Measurements from ENCODE around the gene CNOT6.
"Not testable (repeated sequence)": the region's sequence is repeated elsewhere in the genome, so short reads cannot be mapped to it uniquely, and the experiment has no call there.

Gene CNOT6

DNA sequence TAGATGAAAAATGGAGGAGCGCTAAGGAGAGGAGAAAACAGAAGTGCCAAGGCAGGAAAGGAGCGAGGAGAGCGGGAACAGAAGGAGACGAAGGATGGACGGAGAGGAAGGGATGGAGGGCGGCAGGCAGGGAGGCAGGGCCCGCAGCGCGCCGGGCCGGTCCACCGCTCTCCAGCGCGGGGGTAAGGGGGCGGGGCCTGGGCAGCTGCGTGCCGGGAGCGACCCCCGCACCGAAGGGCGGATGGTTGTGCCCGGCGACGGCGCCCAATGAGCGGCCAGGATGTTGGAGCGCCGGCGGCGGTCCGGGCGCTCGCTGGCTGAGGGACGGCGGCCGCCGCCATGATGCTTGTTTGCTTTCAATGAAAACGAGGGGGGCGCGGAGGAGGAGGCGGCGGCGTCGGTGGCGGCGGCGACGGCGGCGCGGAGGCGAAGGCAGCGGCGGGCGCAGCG lies at the start of gene CNOT6:
Gene CNOT6 (plus strand): TSS at position 320 of the 450 bp plus-strand sequence. CDS start 34,898 bp downstream, outside the sequence.
- H3K4me1 Mint-ChIP-seq (ENCODE audit: low read depth): peaks cover 43% of the 10 kb centered on the region
- H3K27ac Mint-ChIP-seq: peak within 1 kb of the TSS; percentile 66
- H3K36me3 Mint-ChIP-seq (ENCODE audit: low read depth): peaks cover 26% of the 10 kb centered on the region
- H3K27me3 Mint-ChIP-seq: no peaks in the 10 kb centered on the region
- H3K9me3 Mint-ChIP-seq: no peaks in the 10 kb centered on the region
- H3K4me3 Mint-ChIP-seq: peak within 1 kb of the TSS; percentile 88
- intact Hi-C loops (cut with micrococcal nuclease): loop anchor here (5.0 kb wide), 1 partner anchor 202 kb away; the partner anchor contains the start of gene MAPK9

DNA sequence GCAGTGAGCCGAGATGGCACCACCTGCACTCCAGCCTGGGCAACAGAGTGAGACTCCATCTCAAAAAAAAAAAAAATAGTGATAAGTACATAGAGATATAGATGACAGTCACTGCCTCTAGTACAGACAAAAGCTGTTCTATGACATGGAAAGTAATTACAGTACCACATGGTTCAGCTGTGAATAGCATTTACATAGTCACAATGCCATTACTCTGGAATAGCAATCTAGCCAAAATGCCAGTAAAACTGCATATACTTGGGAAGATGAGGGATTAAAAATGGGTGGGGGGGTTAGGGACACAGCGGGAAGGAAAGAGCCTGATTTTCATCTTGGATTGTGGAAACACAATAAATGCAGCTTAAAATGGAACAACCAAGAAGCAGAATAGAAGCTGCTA lies 39.4 kb upstream of the CNOT6 start:
- Mint-ChIP-seq H3K27me3 (peaks cover 12% of the 10 kb centered on the region), H3K9me3 (no peaks in the 10 kb centered on the region), H3K36me3 (ENCODE audit: low read depth) (no peaks in the 10 kb centered on the region), H3K27ac (no peak overlapping the region), H3K4me1 (ENCODE audit: low read depth) (no peaks in the 10 kb centered on the region), H3K4me3 (no peak overlapping the region)
- intact Hi-C loops (cut with micrococcal nuclease): no loop called here

DNA sequence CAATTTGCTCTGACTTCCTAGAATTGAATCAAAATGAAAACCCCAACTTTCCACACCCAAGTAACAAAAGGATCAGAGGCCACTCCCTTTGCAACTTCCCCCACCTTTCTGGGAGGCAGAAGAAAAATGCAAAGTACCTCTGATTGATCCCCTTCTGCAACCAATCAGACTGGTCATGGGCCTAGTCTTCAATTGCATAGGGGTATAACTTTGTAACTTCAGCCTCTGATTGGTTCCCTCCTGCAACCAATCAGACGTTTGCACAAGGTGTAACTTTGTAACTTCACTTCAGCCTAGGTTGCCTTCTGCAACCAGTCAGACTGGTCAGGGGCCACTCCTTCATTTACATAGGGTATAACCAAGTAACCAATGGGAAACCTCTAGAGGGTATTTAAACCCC lies 38.3 kb upstream of the CNOT6 start:
- Mint-ChIP-seq H3K9me3 (no peaks in the 10 kb centered on the region), H3K4me3 (no peak overlapping the region), H3K27ac (no peak overlapping the region), H3K27me3 (peaks cover 11% of the 10 kb centered on the region), H3K4me1 (ENCODE audit: low read depth) (no peaks in the 10 kb centered on the region), H3K36me3 (ENCODE audit: low read depth) (no peaks in the 10 kb centered on the region)
- intact Hi-C loops (cut with micrococcal nuclease): no loop called here

DNA sequence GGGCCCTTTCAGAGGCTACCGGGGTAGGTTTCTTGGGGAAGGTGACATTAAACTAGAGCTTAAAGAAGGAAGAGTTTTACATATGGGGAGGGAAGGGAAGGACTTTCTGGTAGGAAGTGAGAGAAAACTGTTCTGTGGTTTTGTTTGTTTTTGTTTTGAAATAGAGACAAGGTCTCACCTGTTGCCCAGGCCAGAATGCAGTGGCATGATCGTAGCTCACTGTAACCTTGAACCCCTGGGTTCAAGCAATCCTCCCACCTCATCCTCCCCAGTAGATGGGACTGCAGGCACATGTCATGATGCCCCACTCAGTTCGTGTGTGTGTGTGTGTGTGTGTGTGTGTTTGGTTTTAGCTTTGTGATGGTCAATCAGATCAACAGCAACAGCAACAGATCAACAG lies 37.4 kb upstream of the CNOT6 start:
- Mint-ChIP-seq H3K27me3 (peaks cover 10% of the 10 kb centered on the region), H3K36me3 (ENCODE audit: low read depth) (no peaks in the 10 kb centered on the region), H3K4me3 (no peak overlapping the region), H3K4me1 (ENCODE audit: low read depth) (no peaks in the 10 kb centered on the region), H3K27ac (no peak overlapping the region), H3K9me3 (no peaks in the 10 kb centered on the region)
- intact Hi-C loops (cut with micrococcal nuclease): no loop called here

DNA sequence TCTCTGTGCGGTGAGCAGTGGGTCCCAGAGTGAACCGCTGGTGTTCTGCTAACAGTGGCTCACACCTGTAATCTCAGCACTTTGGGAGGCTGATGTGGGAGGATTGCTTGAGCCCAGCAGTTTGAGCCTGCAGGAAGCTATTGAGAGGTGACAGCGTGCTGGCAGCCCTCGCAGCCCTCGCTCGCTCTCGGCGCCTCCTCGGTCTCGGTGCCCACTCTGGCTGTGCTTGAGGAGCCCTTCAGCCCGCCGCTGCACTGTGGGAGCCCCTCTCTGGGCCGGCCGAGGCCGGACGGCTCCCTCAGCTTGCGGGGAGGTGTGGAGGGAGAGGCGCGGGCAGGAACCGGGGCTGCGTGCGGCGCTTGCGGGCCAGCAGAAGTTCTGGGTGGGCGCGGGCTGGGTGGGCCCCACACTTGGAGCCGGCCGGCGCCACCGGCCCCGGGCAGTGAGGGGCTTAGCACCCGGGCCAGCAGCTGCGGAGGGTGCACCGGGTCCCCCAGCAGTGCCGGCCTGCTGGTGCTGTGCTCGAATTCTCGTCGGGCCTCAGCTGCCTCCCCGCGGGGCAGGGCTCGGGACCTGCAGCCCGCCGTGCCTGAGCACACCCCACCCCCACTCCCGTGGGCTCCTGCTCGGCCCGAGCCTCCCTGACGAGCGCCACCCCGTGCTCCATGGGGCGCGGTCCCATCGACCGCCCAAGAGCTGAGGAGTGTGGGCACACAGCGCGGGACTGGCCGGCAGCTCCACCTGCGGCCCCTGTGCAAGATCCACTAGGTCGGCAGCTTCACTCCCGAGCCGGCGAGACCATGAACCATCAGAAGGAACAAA lies 35.1 kb upstream of the CNOT6 start:
- H3K27ac Mint-ChIP-seq; H3K27me3 Mint-ChIP-seq; H3K9me3 Mint-ChIP-seq; H3K4me3 Mint-ChIP-seq; H3K4me1 Mint-ChIP-seq (ENCODE audit: low read depth); H3K36me3 Mint-ChIP-seq (ENCODE audit: low read depth); intact Hi-C loops (cut with micrococcal nuclease): not testable (repeated sequence)

DNA sequence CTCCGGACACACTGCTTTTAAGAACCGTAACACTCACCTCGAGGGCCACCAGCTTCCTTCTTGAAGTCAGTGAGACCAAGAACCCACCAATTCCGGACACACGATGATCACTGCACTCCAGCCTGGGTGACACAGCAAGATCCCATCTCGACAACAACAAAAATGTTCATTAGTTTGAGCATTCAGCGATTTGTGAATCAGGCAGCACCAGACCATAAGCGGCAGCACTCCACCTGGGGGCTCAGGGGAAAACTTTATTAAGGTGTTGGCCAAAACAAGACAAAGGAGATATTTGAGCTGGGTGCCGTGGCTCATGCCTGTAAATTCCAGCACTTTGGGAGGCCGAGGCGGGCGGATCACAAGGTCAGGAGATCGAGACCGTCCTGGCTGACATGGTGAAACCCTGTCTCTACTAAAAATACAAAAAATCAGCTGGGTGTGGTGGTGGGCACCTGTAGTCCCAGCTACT lies 34.5 kb upstream of the CNOT6 start:
- intact Hi-C loops (cut with micrococcal nuclease): not testable (repeated sequence)

DNA sequence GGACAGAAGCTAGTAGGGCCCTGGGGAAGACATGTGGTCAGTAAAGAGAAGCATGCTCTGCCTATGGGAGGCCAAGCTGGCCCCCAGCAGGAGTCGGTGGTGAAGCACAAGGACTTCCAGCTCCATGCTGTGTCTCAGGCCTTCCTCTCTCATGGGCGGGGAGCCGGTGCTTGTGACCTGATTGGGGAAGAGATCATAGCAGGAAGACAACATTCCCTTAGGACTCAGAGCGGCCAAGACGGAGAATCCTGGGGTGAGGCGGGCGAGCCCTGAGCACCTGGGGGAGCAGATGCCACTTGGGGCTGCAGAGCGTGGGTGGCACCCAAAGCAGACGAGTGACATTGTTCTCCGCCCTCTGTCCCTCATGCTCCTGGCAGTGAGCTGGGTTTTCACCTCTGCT lies 33.3 kb upstream of the CNOT6 start:
- H3K27me3 Mint-ChIP-seq: no peaks in the 10 kb centered on the region
- H3K9me3 Mint-ChIP-seq: no peaks in the 10 kb centered on the region
- H3K4me3 Mint-ChIP-seq: no peak overlapping the region
- intact Hi-C loops (cut with micrococcal nuclease): no loop called here
- no peak overlapping the region for H3K27ac Mint-ChIP-seq
- H3K4me1 Mint-ChIP-seq (ENCODE audit: low read depth): no peaks in the 10 kb centered on the region
- H3K36me3 Mint-ChIP-seq (ENCODE audit: low read depth): no peaks in the 10 kb centered on the region

More for the DNA sequence above, 34.5 kb upstream of the CNOT6 start:
- H3K27ac Mint-ChIP-seq; H3K4me3 Mint-ChIP-seq; H3K4me1 Mint-ChIP-seq (ENCODE audit: low read depth); H3K36me3 Mint-ChIP-seq (ENCODE audit: low read depth); H3K27me3 Mint-ChIP-seq; H3K9me3 Mint-ChIP-seq: not testable (repeated sequence)

DNA sequence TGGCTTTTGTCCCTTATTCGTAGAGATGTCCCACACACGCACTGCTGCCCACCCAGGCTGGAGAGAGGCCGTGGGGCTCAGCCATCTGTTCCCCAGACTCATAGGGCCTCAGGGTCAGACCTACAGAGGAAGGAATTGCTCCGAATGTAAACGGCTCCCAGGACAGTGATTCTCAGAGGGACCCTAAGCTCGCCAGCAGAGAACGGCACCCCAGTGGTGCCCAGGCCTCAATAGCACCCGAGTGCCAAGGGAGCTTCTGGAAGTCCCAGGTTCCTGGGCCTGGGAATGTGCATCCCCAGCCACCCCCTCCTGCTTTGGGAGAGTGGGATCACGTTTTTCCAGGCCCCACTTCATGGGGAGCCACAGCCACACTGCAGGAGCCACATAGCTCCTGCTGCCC lies 32.9 kb upstream of the CNOT6 start:
- H3K4me1 Mint-ChIP-seq (ENCODE audit: low read depth): no peaks in the 10 kb centered on the region
- no peaks in the 10 kb centered on the region for H3K9me3 Mint-ChIP-seq
- H3K27me3 Mint-ChIP-seq: no peaks in the 10 kb centered on the region
- intact Hi-C loops (cut with micrococcal nuclease): no loop called here
- H3K4me3 Mint-ChIP-seq: no peak overlapping the region
- no peaks in the 10 kb centered on the region for H3K36me3 Mint-ChIP-seq (ENCODE audit: low read depth)
- no peak overlapping the region for H3K27ac Mint-ChIP-seq

DNA sequence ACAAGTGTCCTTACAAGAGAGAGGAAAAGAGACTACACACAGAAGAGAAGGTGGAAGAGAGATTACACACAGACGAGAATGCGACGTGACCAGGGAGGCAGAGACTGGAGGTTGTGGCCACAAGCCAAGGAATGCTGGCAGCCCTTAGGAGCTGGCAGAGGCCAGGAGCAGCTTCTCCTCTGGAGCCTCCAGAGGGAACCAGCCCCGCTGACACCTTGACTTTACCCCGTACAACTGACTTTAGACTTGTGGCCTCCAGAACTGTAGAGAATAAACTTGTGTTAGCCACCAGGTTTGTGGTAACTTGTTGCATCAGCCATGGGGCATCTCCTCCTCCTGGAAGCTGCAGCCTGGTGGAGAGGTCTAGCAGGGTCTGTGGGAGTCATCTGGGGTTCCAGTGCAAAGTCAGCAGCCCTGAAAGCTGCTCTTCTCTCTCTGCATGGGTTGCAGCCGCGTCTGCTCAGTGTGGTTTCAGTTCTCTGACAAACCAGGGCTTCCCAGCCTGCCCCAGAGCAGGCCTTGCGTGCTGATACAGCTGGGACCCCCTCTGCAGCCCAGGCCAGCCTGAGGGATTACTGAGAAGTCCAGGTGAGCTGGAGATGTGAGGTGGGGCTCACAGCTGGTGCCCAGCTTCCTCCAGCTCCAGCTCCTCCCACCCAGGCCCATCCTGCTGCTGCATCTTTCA lies 30.8 kb upstream of the CNOT6 start:
- H3K27me3 Mint-ChIP-seq: peaks cover 2% of the 10 kb centered on the region
- no peak overlapping the region for H3K27ac Mint-ChIP-seq
- H3K9me3 Mint-ChIP-seq: no peaks in the 10 kb centered on the region
- no peaks in the 10 kb centered on the region for H3K36me3 Mint-ChIP-seq (ENCODE audit: low read depth)
- H3K4me1 Mint-ChIP-seq (ENCODE audit: low read depth): no peaks in the 10 kb centered on the region
- no peak overlapping the region for H3K4me3 Mint-ChIP-seq
- intact Hi-C loops (cut with micrococcal nuclease): no loop called here

DNA sequence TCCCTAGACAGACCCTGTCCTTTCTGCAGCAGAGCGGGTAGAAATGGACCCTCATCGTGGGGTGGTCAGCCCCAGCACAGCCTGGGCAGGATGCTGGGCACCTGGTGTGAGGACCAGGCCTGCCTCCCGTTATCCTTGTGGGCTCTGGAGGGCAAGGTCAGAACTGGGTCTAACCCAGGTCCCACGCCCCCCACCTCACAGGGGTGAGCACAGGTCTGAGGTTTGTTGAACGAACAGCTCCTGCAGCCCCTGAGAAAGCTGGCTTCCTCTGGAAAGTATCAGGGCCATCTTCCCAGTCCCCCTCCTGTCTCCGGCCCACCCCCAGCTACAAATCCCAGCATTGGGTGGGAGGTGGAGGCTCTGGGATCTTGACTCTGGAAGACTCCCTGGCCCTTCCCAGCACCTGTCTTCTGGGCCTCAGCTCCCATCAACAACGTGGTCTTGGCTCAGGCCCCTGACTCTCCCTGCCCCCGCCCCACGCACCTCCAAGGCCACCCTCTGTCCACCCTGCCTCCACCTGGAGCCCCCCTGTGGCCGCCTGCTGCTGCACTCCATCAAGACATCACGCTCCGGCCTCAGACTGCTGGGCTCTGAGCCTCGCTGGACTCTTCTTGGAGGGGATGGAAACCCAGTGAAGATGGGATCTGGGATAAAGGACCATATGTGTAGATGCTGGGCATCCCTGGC lies 30.1 kb upstream of the CNOT6 start:
- no peaks in the 10 kb centered on the region for H3K4me1 Mint-ChIP-seq (ENCODE audit: low read depth)
- no peak overlapping the region for H3K27ac Mint-ChIP-seq
- peaks cover 5% of the 10 kb centered on the region for H3K27me3 Mint-ChIP-seq
- intact Hi-C loops (cut with micrococcal nuclease): no loop called here
- H3K9me3 Mint-ChIP-seq: no peaks in the 10 kb centered on the region
- no peak overlapping the region for H3K4me3 Mint-ChIP-seq
- no peaks in the 10 kb centered on the region for H3K36me3 Mint-ChIP-seq (ENCODE audit: low read depth)

DNA sequence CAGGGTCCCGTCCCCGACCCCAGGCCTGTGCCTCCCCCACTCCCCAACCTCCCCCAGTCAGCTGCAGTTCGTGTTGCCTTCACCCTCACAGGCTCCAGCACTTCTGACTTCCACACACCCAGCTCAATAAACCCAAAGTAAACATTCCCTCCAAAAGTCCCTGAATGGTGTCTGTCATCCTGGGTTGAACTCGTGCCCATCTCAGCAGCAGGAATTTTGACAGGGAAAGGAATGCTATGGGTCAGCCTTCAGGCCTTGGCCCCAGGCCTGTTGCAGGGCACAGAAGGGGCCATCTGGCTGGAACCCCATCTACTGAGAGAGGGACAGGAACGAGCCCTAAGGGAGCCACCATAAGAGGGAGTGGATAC lies 29.6 kb upstream of the CNOT6 start:
- Mint-ChIP-seq H3K4me3 (no peak overlapping the region), H3K9me3 (no peaks in the 10 kb centered on the region), H3K36me3 (ENCODE audit: low read depth) (no peaks in the 10 kb centered on the region), H3K27ac (no peak overlapping the region), H3K27me3 (peaks cover 5% of the 10 kb centered on the region), H3K4me1 (ENCODE audit: low read depth) (no peaks in the 10 kb centered on the region)
- intact Hi-C loops (cut with micrococcal nuclease): no loop called here

DNA sequence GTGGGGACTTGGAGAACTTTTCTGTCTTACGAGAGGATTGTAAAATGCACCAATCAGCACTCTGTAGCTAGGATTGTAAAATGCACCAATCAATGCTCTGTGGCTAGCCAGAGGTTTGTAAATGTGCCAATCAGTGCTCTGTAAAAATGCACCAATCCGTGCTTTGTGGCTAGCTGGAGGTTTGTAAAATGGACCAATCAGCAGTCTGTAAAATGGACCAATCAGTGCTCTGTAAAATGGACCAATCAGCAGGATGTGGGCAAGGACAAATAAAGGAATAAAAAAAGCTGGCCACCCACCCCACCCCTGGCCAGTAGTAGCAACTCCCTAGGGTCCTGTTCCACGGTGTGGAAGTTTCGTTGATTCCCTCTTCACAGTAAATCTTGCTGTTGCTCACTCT lies 29.1 kb upstream of the CNOT6 start:
- intact Hi-C loops (cut with micrococcal nuclease); H3K27ac Mint-ChIP-seq; H3K9me3 Mint-ChIP-seq; H3K27me3 Mint-ChIP-seq; H3K4me3 Mint-ChIP-seq; H3K36me3 Mint-ChIP-seq (ENCODE audit: low read depth); H3K4me1 Mint-ChIP-seq (ENCODE audit: low read depth): not testable (repeated sequence)

DNA sequence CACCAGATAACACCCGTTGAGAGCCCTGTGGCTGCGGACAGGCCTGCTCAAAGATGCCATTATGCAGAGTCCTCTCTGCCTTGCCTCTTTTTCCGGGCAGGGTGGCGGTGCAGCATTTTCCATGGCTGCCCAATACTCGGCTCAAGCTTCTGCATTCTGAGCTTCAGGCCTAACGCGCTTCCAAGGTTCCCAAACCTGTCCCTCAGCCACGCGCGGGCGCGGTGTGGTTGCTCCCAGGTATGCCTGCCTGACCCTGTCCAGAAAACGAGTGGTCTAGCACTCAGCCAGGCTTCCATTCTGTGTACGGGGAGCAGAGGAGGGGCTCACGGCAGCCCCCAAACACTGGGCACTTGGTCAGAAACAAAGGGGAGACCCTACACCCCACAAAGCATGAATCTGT lies 27.9 kb upstream of the CNOT6 start:
- Mint-ChIP-seq H3K36me3 (ENCODE audit: low read depth) (no peaks in the 10 kb centered on the region), H3K27me3 (peaks cover 9% of the 10 kb centered on the region), H3K27ac (no peak overlapping the region), H3K4me1 (ENCODE audit: low read depth) (no peaks in the 10 kb centered on the region), H3K4me3 (no peak overlapping the region), H3K9me3 (no peaks in the 10 kb centered on the region)
- intact Hi-C loops (cut with micrococcal nuclease): no loop called here
